ENCODE measurements around the gene SAMD13. TPM values are rescaled to one million over a fixed set of nuclear protein-coding genes. Genes with fewer than 3 reads are reported as not detected.

The SAMD13 gene
- total RNA-seq, 1 donor from 2014 or later: 0.70 TPM

DNA sequence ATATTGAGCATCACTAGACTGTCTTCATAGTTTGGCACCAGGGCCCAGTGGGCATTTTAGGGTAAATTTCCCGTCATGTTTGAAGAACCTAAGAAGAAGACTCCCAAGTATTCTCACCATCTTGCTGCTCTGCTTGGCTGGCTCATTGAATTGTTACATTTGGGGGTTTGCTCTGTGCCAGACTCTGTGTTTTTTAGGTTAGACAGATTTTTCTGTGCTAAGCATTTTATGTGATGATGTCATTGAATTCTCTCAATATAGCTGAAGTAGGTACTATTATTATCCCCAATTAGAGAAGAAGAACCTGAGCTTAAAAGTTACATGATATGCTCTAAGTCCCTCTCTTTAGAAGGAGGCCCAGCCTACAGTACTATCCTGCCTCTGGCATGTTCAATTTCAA is 68.8 kb downstream of the SAMD13 start:
- DNase-seq (ENCODE audit: low read depth): no peak

DNA sequence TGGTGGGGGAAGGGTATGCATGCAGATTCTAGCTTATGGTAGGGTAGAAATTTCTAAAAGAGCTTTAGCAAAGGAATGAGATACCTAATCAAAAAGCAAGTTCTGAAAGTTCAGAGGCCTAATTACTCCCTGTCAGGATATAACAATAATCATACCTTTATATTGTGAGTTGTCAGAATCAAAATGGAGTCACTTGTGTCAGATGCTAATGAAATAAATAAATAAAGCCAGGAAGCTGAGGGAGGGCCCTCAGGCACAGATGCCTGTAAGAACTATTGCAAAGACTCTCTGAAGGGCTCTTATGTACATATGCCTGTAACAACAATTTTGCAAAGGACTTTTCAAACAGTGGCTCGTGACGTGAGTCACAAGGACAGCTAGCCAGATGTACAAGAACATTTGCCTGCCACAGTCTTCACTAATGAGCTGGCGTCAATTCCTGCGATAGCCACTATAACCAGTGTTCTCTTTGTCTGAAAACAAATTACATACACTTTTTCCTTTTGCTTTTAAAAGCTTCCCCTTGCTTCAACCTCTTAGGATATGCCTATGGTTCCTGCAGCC is 69.4 kb downstream of the SAMD13 start:
- peak; percentile 53 for DNase-seq (ENCODE audit: low read depth)

DNA sequence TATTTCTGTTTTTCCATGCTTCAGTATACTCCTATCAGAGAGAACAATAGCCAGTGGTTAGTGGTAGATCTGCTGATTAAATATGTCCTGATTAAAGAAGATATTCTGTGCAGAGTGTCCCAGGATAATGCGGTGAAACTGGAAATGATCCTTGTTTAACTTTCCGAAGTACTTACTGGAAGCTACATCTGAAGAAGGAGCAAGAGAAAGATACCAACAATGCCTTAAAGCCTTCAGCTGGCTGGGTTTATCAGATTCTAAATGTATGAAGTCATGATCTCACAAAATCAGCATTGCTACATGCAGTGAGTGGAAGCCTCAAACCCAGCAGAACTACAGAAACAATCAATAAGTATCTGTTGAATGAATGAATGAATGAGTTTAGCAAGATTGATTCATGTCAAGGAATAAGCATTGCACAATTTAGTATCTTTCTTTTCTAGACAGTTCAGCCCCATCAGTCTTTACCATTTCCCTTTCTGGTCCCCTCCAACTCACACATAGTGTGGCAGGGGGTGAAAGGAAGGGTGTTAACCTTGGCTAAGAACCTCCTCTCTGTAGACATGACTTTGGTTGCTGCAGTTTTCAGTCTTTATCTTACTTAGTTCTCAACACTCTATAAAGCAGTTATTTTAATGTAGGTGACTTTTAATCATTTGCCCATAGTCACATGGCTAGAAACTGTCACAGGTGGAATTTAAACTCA is 72.1 kb downstream of the SAMD13 start:
- DNase-seq (ENCODE audit: low read depth): no peak

DNA sequence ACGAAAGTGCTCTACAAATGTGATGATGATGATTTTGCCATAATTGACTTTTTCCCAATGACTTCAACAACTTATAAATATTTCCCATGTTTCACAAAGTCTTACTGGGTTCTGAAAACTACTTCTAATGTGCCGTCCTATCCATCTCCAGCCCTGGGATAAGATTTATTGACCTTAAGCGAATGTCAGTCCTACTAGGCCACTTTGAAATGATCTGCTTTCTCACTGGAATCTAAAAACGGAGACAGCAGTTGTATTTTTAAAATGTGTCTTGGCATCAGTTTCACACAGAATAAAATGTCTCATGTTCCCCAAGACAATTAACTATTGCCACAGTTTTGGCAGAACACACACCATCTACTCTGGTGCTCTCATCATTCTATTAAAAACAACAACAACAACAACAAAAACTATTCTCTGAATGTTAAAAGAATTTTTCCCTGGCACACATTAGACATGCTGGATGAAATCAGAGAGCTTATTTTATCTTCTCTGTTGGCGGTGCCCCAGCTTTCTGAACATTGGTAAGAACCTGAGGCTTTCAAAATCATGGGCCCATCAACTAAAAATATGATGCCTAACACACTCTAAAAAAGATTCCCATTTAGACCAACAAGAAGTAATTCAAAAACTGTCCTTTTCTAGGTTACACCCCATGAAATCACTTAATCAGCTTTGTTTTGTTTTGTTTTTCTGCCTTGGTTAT is 73.6 kb downstream of the SAMD13 start:
- DNase-seq (ENCODE audit: low read depth): peak; percentile 75

DNA sequence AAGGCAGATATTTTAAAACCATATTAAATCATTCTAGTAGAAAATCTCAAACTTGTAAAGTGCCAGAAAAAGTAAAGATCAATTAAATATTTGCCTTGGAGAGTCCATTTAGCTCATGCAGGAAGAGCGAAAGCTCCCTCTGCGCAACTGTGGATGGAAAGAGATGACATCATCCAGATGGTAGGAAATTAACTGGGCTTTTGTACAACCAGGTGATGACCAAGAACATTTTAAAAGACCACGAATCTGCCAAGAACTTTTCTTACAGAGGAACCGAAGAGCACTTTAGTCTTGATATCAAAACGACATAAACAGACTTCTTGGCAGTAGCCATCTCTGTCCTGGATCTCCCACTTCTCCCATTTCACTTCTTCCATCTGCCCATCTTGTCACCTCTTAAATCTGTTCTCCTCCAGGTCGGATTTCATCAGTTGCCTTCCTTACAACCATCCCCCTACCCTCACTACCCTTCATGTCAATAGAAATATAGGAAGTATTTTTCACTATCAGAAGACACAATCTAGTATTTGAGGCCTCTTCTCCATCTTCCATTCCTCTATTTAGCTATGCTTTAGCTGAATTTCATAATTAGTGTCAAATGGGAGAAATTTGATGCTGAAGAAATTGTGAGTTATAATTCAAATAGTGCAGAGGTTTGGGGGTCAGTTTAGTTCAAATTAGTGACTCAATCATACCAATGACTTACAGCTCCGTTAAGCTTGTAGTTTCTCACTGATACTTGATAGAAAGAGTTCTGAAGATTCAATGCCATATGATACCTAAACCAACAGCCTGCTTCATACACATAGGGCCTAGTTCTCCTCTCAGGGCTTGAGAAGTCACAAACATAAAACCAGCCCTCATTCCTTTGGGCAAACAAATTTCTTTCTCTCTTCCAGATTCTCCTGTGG is 74.7 kb downstream of the SAMD13 start:
- no peak for DNase-seq (ENCODE audit: low read depth)

DNA sequence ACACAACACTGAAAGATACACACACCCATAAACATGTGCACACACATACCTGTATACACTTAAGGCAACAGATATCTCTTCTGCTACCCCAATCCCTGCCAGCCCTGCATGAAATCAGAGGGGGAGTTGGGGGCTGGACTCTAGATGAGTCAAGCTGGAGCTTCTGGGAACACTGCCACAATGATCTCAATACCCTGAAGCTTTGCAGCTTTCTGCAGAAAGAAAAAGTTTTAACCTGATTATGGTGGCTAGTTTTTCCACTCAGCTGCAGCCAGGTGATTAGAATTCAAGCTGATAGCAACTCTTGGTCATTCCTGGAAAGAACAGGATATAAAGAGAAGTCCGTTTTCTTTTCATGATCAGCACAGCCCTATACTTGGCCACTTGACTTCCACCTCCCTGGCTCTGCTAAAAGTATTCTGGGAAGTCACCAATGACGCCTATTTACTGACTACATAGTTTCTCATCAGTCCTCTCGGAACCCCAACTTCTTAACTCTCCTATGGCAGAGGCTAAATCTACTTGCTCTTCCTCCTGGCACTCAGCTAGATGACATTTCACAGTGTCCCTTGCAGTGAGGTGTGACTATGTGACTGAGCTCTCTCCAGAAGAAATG is 76.1 kb downstream of the SAMD13 start:
- DNase-seq (ENCODE audit: low read depth): peak; percentile 42

DNA sequence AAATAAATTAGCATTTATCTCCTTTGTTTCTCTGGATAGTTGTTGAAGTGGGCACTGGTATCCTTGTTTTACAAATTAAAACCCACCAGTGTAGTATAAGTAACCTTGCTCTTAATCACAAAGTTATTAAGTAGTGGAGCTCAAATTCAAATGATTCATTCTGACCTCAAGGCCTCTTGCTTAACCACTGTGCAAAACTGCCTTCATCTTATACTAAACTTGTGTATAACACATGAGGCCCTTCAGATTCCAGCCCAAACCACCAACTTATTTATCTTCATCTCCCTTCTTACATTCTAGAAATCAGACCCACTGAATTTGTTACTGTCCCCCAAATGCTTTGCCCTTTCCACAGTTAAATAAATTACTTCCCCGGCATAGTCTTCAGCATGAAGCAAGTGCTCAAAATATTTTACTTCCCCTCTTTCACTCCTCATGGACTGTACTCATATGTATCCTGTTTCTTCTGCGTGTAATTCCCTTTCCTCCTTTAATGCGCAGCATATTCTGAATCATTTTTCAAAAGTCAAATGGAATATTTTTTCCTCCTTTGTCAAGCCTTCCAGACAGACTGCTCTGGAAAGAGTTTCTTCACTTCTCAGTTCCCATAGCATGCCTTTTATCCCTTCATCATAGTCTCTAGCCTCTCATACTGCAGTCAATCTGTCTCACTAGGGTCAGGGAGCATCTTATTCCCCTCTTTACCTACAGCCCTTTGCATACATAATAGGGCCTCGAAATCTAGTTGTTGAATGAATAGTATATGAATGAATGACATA is 77.8 kb downstream of the SAMD13 start:
- DNase-seq (ENCODE audit: low read depth): no peak

DNA sequence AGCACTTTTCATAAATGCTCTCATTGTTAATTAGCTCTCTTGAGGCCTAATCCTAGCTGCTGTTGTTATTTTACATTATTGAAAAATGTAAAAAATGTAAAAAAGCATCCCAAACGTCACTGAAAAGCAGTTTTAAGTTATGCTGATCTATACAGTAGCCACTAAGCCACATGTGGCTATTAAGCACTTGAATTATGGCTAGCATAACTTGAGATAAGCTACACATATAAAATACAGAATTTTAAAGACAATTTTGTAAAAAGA is 78.3 kb downstream of the SAMD13 start:
- no peak for DNase-seq (ENCODE audit: low read depth)

DNA sequence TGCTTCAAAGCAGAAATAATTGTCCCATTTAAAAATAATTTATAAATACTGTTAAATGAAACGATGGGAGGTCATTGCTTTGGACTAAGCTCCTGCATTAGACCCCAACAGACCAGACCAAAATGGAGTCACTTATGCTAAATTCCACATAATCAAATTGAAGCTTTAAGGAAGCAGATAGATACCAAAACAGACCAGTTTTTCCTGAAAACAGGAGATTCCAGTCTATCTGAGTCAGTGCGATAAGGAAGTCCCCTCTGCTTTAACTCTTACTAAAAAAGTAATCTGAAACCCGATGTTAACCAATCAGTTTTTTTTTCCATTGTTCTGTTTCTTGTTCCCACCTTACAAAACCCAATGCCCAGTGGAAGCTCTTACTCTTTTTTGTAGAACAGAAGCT is 80.6 kb downstream of the SAMD13 start:
- no peak for DNase-seq (ENCODE audit: low read depth)

DNA sequence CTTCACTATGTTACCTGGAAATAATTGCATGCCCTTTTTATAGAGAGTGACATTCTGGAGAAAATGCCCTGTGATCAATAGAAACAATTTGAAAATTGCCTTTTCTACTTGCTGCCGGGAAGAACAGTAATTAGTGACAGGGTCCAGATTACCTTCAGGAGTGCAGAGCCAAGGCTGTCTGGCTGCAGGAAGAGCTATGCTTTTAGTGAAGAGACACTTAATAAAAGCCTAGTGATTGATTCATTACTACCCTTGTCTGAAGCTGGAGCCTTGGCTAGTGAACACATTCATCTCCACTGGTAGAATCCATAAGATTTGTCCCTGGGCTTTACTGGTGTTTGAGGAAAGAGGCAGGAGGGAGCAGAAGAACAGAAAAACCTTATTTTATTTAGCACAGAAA is 83.8 kb downstream of the SAMD13 start:
- DNase-seq (ENCODE audit: low read depth): no peak

DNA sequence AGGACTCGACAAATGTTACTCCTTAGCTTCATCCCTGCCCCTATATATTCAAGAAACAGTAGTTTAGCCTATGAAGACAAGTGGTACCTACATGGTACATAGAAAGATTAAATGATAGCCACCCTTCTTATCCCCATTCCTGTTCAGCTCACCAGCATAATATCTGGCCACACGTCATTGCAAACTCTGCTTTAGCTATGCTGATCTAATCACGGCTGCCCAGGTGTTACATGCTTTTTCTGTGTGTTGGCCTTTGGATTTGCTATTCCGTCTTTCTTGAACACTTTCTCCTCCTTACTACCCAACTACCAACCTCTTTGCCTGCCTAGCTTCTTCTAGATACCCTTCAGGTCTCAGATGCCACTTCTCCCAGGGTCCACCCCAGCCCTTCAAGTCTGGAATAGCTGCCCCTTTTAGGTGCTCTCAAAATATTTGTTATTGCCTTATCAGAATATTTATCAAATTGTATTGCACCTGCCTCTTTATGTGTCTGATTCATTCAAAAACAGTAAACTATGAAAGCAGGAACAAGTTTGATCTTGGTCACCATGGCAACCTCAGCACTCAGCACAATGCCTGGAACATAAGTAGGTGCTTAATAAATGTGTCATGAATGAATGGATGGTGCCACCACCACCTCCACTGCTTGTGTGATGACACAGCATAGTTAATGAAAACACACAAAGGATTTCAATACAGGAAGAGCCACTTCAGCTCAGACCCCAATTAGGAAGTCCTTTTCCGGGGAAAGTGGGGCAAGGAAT is 85.4 kb downstream of the SAMD13 start:
- DNase-seq (ENCODE audit: low read depth): no peak

DNA sequence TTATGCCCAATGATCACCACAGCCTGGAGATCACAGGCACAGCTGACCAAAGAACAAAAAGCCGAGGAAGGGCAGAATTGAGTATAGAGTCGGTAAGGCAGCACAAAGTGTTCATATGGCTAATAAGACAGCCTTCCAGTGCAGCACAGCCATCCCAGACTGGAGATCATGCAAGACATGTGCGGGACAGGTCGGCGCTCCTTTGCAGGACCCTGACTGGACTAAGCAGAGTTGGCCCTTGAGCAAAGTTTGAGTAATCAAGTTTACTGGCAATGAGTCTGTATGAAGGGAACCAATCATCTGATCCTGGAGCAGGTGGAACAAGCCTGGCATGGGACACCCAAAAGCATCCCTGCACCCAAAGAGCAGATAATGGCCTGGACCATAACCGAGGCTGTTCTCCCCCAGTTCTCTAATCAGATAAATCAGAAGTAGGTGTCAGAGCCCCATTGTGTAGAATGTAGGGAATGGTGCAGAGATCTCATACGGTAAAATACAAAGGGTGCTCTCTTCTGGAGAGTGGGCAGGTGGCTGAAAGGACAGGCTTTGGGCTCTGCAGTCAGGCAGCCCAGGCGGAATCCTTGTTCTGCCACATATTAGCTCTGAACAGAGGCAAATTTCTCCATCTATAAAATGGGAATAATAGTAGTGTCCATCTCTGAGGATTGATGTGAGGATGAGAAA is 86.1 kb downstream of the SAMD13 start:
- no peak for DNase-seq (ENCODE audit: low read depth)

DNA sequence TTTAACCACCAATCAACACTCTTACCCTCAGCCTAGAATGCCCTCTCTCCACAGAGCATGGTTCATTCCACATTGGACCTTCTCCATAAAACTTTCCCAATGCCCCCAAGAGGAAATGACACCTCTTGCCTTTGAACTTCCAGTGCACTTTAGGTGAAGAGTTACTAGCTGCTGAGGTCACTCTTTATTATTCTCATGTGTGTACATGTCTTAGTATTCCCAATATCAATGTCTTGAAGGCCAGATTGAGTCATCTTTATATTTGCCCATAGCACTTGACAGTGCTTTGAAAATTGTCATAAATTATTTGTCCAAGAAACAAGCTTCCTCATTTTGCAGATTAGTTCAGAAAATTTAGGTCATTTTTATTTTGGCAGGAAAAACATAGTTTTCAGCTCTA is 88.7 kb downstream of the SAMD13 start:
- no peak for DNase-seq (ENCODE audit: low read depth)

DNA sequence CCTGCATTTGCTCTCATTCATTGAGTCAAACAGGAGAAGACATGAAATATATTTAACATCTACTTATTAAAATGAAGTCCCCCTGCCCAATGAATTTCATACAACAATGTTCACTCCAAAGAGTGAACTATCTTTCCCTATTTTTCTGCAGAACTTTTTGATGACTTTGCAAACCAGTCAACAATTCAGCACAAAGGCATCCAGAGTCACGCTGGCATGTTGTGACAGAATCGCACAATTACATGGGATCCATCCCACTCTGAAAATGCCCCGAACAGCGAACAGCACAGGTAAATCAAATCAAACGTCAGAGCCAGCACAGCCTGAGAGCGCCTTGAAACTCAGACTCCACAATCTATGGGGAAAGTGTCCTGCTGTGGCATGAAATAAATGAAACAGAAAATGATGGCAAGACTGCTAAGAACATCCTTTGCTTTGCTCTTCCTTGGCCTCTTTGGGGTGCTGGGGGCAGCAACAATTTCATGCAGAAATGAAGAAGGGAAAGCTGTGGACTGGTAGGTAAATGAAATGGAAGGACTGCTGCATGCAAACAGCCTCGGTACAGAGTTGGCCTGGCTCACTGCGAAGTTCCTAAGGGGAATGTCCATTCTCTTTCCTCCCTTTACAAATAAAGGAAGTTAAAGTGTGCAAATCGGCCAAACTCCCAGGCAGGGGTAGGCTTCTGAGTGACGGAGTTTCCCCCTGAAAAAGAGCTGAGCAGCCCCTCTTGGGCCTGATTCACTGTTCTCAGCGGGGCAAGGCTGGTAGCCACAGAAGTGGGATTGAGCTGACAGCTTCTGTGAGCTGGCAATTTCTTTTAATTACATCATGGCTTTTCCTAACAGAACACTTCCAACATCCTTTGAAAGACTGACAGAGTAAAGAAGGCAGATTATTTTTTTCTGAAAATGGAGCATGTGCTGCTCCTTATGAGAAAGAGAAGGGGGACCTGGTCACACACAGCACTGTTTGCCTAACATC is 97.0 kb downstream of the SAMD13 start, which contains the start of gene DNASE2B:
TSS of gene DNASE2B (plus strand) at position 310 of the 981 bp plus-strand sequence. CDS start at position 391, 81 bp downstream.
- DNase-seq (ENCODE audit: low read depth): no peak
